ENCODE data around the gene NOS1.

Gene NOS1

DNA sequence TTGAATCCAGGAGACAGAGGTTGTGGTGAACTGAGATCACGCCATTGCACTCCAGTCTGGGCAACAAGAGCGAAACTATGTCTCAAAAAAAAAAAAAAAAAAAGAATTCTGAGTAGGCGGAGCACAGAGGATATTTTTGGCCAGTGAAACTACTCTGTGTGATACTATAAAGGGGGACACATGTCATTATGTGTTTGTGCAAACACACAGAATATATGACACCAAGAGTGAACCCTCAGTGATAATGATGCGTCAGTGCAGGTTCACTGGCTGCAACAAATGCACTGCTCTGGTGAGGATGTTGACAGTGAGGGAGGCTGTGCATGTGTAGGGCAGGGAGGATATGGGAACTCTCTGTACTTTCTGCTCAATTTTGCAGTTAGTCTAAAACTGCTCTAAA lies 195.3 kb downstream of the NOS1 start:
- no peak for DNase-seq

DNA sequence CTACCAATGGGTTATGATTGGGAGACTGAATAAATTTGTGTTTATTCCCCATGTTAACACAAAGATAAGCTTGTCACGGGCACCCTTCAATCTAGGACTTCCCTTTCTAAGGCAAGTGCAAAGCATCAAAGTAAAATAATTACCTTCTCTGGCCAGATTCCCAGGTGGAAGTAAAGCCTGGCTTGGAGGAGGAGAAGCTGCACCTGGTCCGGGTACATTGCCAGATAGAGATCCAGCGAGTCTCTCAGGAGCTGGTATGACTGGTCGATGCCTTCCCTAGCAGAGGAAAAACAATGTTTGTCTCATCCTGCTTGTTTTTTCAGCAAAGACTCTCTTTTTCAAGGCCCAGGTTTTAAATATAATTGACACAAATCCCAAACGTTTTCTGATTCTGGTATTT lies 196.1 kb downstream of the NOS1 start:
- DNase-seq, result no peak

DNA sequence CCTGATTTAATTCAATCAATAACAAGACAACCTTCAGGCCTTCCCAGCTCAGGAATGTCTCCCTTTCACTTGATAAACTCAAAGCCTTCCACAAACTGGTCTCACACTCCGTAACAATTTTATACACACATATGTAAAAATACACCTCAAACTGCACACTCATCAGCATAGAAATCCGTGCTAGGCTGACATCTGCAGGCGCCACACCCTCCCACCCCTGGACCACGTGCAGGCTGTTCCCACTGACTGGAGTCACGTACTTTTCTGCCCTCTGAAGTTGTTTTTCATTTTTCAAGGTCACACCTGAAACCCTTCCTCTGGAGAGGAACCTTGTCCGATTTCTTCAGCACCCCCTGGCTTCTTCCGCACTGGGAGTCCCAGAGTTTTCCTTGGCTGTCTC lies 198.8 kb downstream of the NOS1 start:
- no peak for DNase-seq

DNA sequence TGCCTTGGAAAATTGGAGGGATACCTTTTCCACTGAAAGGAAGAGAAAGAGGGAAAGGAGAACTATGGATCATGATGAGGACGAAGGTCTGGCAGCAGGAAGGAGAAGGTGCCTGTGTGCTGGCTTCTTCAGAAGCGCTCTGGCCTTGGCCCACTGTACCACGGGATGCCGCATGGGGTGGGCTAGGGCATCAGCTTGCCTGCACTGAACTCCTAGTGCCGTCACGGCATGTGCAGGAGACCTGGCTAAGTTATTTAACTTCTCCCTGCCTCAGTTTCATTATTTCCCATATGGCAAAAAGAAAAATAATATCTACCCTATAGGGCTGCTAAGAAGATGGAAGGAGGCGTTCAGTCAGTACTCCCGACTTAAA lies 199.3 kb downstream of the NOS1 start:
- DNase-seq, result no peak

DNA sequence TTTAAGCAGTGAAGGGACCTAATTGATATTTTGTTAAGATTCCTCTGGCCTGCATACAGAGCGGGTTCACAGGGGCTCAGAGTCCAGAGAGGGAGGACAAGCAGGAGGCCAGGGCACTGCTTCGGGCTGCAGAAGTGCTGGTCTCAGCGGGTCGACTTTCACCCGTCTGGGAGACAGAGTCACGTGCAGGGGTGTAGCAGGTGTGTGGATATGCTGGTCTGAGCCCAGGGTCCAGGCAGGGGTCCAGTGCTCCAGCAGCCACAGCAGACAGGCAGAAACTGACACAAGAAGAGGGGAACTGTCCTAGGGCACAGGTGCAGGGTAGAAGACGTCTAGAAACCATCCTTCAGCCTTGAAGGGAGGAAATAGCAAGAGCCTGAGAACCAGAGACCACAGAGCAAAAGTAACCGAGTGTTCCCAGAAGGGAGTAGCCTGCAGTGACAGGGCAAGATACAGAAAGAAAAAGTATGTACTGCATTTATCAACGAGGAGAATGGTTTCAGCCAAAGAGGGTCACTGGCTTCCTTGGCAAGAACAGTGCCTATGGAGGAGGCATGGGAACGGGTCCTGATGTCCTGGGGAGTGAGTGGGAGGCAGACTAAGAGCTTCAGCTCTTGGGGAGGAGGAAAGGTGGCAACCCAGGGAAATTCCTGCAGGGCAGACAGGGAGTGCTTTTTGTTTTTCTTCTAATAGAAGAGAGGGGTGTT lies 199.8 kb downstream of the NOS1 start:
- no peak for DNase-seq

DNA sequence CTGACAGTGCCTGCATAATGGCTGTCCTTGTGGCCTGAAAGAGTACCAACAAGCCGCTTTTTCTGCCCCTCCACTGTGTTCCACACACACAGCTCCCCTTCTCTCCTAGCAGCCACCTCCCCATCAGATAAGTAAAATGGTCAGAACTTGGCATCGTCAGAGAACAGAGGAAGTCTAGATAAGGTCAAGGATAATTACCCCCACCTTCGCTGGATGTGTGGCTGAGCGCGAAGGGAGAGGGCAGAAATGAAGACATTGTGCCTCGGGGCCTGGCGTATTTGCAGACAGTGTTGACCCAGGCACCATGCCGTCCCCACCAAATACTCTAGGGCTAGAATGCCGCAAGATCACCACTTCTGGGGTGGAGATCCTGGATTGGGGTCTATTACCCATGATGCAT lies 201.8 kb downstream of the NOS1 start:
- no peak for DNase-seq

DNA sequence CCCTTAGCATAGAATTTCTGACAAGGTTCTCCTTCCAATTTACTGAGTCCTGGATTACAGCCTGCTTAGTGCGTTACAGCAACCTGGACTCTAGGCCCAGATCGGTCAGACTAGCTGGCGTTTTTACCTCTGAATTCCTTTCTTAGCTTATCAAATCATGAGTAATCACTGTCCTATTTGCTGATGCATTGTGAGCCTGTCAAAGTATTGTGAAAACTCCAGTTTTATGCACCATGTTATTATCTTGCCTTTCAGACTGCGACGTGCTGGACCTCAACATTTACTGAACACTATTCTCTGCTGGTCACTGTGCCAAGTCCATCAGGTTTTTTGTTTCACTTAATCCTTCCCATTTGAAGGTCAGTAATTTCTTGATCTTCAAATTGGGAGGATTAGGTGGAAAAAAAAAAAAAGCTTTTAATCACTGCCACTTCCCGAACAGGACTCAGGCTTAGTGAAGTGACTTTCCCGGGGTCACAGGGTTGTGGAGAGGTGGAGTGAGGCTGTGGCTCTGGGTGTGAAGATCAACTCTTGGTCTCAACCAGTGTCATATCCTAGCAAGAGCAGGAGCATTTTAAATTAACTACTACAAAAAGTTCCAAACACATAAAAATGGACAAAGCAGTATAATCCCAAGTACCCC lies 202.4 kb downstream of the NOS1 start:
- no peak for DNase-seq
